Sciatic nerve (tissue), 2 donors: Measurements from ENCODE around the gene FTHL17. TPM values are rescaled to one million over a fixed set of nuclear protein-coding genes. Genes with fewer than 3 reads are reported as not detected.
A peak's percentile ranks its signal among the peaks of the same experiment; 100 is the strongest.

Experiments used
- ATAC-seq: fragments of 200-7000 bp; cut with Tn5 transposase; one replicate; pipeline ENCODE4 v1.9.1; 2020; ENCODE audit warnings: mild to moderate bottlenecking, moderate library complexity
- DNase-seq: peaks from one replicate; pipeline ENCODE4 v3.0.0-alpha.2; 2020; ENCODE audit warnings: low spot score
- intact Hi-C: fragments of 100-400 bp; cut with DNase I; formaldehyde crosslinking; loops from one replicate; pipeline ENCODE4 v1.14.2; 2022
- total RNA-seq: library from RNA; stranded (reverse); fragmentation: NEBNext Ultra II Directional; extraction: Animal tissue kit (Norgen Biotek cat#: 25700); gene quantifications from one replicate; pipeline ENCODE4 v1.2.1, GENCODE V29; 2021
- donor health status: DM: no; HTN: no; CAD: no.
- donor health status: DM: no; HTN: no; CAD: no.

FTHL17 gene
- total RNA-seq, 1 donor from 2014 or later, result not detected

GRCh38 chrX:31057291-31057690, 14.6 kb downstream of the FTHL17 start:
- DNase-seq (no peak), ATAC-seq (no peak)
- intact Hi-C loops, result no loop called here

GRCh38 chrX:31053621-31054020, 18.2 kb downstream of the FTHL17 start:
- ATAC-seq (no peak), DNase-seq (no peak)
- intact Hi-C loops, result no loop called here

GRCh38 chrX:31039327-31039711, 32.5 kb downstream of the FTHL17 start:
- intact Hi-C loops, result no loop called here
- no peak for ATAC-seq
- DNase-seq, result no peak

- peak; percentile 61 for DNase-seq
- intact Hi-C loops, result no loop called here
- peak; percentile 73 for ATAC-seq
Observed at GRCh38 chrX:31038575-31039326, 33.1 kb downstream of the FTHL17 start.

- intact Hi-C loops, result no loop called here
- DNase-seq (peak; percentile 62), ATAC-seq (peak; percentile 52)
Observed at GRCh38 chrX:31036895-31037294, 34.9 kb downstream of the FTHL17 start.

- ATAC-seq (no peak), DNase-seq (no peak)
- intact Hi-C loops, result no loop called here
Observed at GRCh38 chrX:31027351-31027750, 44.5 kb downstream of the FTHL17 start.

GRCh38 chrX:31024866-31025265, 47.0 kb downstream of the FTHL17 start:
- ATAC-seq (no peak), DNase-seq (no peak)
- intact Hi-C loops, result no loop called here

GRCh38 chrX:31021537-31021936, 50.3 kb downstream of the FTHL17 start:
- intact Hi-C loops, result no loop called here
- DNase-seq, result no peak
- ATAC-seq, result no peak

Other genes starting within 250 kb of the FTHL17 start
- gene TAB3, start 182.8 kb downstream of the FTHL17 start, total RNA-seq, result 21.5 TPM